22Rv1 (cell line): ENCODE data around the gene FAM131A.

ENCODE experiments used
- ZFX ChIP-seq: fragments of 450-650 bp; IDR thresholded peaks from 2 replicates; pipeline ENCODE4 v1.6.1; 2017; ENCODE audit warnings: antibody characterized with exemption, borderline replicate concordance
- TF ChIP-seq, protein P1 (sequence below): fragments of 450-650 bp; IDR thresholded peaks from 2 replicates; pipeline ENCODE4 v1.5.1; 2017; ENCODE audit warnings: mild to moderate bottlenecking

DNA sequence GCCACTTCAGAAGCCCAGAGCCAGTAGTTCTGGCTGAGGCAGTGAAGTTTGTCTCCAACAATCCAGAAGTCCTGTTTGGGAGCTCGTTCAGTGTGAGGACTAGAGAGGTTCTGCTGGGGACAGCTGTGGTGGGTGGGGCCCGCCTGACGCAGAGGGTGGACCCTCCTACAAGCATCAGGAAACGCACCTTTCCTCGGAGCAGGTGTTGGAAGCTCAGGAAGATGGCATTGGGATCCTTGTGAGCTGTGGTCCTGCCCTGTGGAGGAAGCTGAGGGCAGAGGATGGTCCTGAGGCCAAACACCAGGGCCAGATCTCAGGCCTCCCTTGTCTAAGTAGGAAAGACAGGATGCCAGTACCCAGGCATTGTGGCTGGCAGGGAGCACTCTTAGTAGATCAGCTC lies 35.5 kb downstream of the FAM131A start:
- TF ChIP-seq, protein P1, sequence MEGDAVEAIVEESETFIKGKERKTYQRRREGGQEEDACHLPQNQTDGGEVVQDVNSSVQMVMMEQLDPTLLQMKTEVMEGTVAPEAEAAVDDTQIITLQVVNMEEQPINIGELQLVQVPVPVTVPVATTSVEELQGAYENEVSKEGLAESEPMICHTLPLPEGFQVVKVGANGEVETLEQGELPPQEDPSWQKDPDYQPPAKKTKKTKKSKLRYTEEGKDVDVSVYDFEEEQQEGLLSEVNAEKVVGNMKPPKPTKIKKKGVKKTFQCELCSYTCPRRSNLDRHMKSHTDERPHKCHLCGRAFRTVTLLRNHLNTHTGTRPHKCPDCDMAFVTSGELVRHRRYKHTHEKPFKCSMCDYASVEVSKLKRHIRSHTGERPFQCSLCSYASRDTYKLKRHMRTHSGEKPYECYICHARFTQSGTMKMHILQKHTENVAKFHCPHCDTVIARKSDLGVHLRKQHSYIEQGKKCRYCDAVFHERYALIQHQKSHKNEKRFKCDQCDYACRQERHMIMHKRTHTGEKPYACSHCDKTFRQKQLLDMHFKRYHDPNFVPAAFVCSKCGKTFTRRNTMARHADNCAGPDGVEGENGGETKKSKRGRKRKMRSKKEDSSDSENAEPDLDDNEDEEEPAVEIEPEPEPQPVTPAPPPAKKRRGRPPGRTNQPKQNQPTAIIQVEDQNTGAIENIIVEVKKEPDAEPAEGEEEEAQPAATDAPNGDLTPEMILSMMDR, result no peak
- no peak for TF ChIP-seq ZFX
